OCI-LY3 (cell line): ENCODE results near the gene PTPRN2.

Experiments used
- H2AFZ ChIP-seq: fragments of 200-600, 300-600 bp; shearing (Covaris generic); 2 replicates; pipeline ENCODE4 v1.6.0; 2014; ENCODE audit warnings: antibody characterized with exemption, low read depth, low read length
- H3K27ac ChIP-seq: fragments of 200-600, 300-600 bp; sonication (generic); 2 replicates; pipeline ENCODE4 v1.5.1; 2014; ENCODE audit warnings: mild to moderate bottlenecking, low read length, moderate library complexity, mixed read lengths
- H3K27me3 ChIP-seq: fragments of 200-600, 300-600 bp; sonication (generic); 2 replicates; pipeline ENCODE4 v1.6.1; 2014; ENCODE audit warnings: low read depth, low read length, mixed read lengths
- H3K36me3 ChIP-seq: fragments of 200-600, 300-600 bp; sonication (generic); replicated peaks from 2 replicates; pipeline ENCODE3; 2014; ENCODE audit warnings: low read depth, low read length, mixed read lengths
- H3K4me1 ChIP-seq: fragments of 300-600, 200-600 bp; sonication (generic); 2 replicates; pipeline ENCODE4 v1.6.1; 2014; ENCODE audit warnings: low read length, mixed read lengths
- H3K4me2 ChIP-seq: fragments of 200-600, 300-600 bp; sonication (generic); 2 replicates; pipeline ENCODE4 v1.6.1; 2014; ENCODE audit warnings: low read length, mixed read lengths
- H3K4me3 ChIP-seq: fragments of 300-600, 200-600 bp; sonication (generic); 2 replicates; pipeline ENCODE4 v1.5.1; 2014; ENCODE audit warnings: antibody characterized with exemption, mild to moderate bottlenecking, low read length, moderate library complexity
- H3K79me2 ChIP-seq: fragments of 300-600, 200-600 bp; shearing (Covaris generic); 2 replicates; pipeline ENCODE4 v1.6.1; 2014; ENCODE audit warnings: mild to moderate bottlenecking, low read length, mixed read lengths
- H3K9ac ChIP-seq: fragments of 300-600, 200-600 bp; shearing (Covaris generic); 2 replicates; pipeline ENCODE4 v1.6.0; 2014; ENCODE audit warnings: mild to moderate bottlenecking, low read length, moderate library complexity
- H3K9me3 ChIP-seq: fragments of 200-600, 300-600 bp; shearing (Covaris generic); 2 replicates; pipeline ENCODE4 v1.6.1; 2014; ENCODE audit warnings: low read length, mixed read lengths; ENCODE audit not compliant: insufficient read depth
- H4K20me1 ChIP-seq: fragments of 200-600, 300-600 bp; sonication (generic); 2 replicates; pipeline ENCODE4 v1.6.1; 2016; ENCODE audit warnings: low read length, mixed read lengths; ENCODE audit not compliant: insufficient read depth
- CTCF ChIP-seq: fragments of 200-600, 300-600 bp; sonication (generic); IDR thresholded peaks from 2 replicates; pipeline ENCODE4 v1.5.1; 2014; ENCODE audit warnings: antibody characterized with exemption, low read length, low read depth
- EZH2phosphoT487 ChIP-seq: fragments of 200-600 bp; shearing (Covaris generic); IDR thresholded peaks from 2 replicates; pipeline ENCODE4 v1.6.1; 2018; ENCODE audit warnings: antibody characterized with exemption, mixed run types, low read depth

PTPRN2 gene

GRCh38 chr7:158520825-158521224 is 66.8 kb downstream of the PTPRN2 start:
- no peak for TF ChIP-seq EZH2phosphoT487
- no peak for TF ChIP-seq CTCF
- no peak overlapping the region for H3K4me2 ChIP-seq
- H4K20me1 ChIP-seq: no peaks in the 10 kb centered on the region
- H3K4me3 ChIP-seq: no peak overlapping the region
- no peaks in the 10 kb centered on the region for H3K9me3 ChIP-seq
- H3K9ac ChIP-seq: no peak overlapping the region
- no peaks in the 10 kb centered on the region for H3K36me3 ChIP-seq
- no peak overlapping the region for H3K27ac ChIP-seq
- H2AFZ ChIP-seq: no peak overlapping the region
- no peaks in the 10 kb centered on the region for H3K79me2 ChIP-seq
- no peaks in the 10 kb centered on the region for H3K4me1 ChIP-seq
- peaks cover 6% of the 10 kb centered on the region; the same call in 1 of the 2 replicates for H3K27me3 ChIP-seq

GRCh38 chr7:158519633-158520174 is 67.9 kb downstream of the PTPRN2 start:
- Histone ChIP-seq H3K27ac (no peak overlapping the region), H4K20me1 (no peaks in the 10 kb centered on the region), H3K4me1 (no peaks in the 10 kb centered on the region), H3K4me3 (no peak overlapping the region), H3K4me2 (no peak overlapping the region), H3K27me3 (peaks cover 6% of the 10 kb centered on the region; the same call in 1 of the 2 replicates), H3K36me3 (no peaks in the 10 kb centered on the region), H3K9ac (no peak overlapping the region), H3K9me3 (no peaks in the 10 kb centered on the region), H3K79me2 (no peaks in the 10 kb centered on the region), H2AFZ (no peak overlapping the region)
- TF ChIP-seq CTCF: no peak
- TF ChIP-seq EZH2phosphoT487: no peak

GRCh38 chr7:158518980-158519632 is 68.5 kb downstream of the PTPRN2 start:
- Histone ChIP-seq H3K27me3 (peaks cover 6% of the 10 kb centered on the region; the same call in 1 of the 2 replicates), H3K27ac (no peak overlapping the region), H3K9ac (no peak overlapping the region), H3K9me3 (no peaks in the 10 kb centered on the region), H3K4me2 (no peak overlapping the region), H3K4me1 (no peaks in the 10 kb centered on the region), H2AFZ (no peak overlapping the region), H3K4me3 (no peak overlapping the region), H3K36me3 (no peaks in the 10 kb centered on the region), H4K20me1 (no peaks in the 10 kb centered on the region), H3K79me2 (no peaks in the 10 kb centered on the region)
- TF ChIP-seq CTCF: no peak
- no peak for TF ChIP-seq EZH2phosphoT487

GRCh38 chr7:158517571-158517970 is 70.1 kb downstream of the PTPRN2 start:
- no peak overlapping the region for H3K27ac ChIP-seq
- H3K4me3 ChIP-seq: no peak overlapping the region
- peaks cover 6% of the 10 kb centered on the region; the same call in 1 of the 2 replicates for H3K27me3 ChIP-seq
- H3K9me3 ChIP-seq: no peaks in the 10 kb centered on the region
- no peak overlapping the region for H3K4me2 ChIP-seq
- no peaks in the 10 kb centered on the region for H3K79me2 ChIP-seq
- no peaks in the 10 kb centered on the region for H4K20me1 ChIP-seq
- H2AFZ ChIP-seq: no peak overlapping the region
- H3K9ac ChIP-seq: no peak overlapping the region
- H3K4me1 ChIP-seq: no peaks in the 10 kb centered on the region
- no peak for TF ChIP-seq CTCF
- no peak for TF ChIP-seq EZH2phosphoT487
- no peaks in the 10 kb centered on the region for H3K36me3 ChIP-seq
